SU-DHL-6 (cell line): Measurements from ENCODE around the gene COPG1.

Experiments used
- H2AFZ ChIP-seq: fragments of 200-600 bp; sonication (generic); 2 replicates; pipeline ENCODE4 v1.6.1; 2014; ENCODE audit warnings: low read depth, mild to moderate bottlenecking, moderate library complexity, mixed read lengths, antibody characterized with exemption, low read length; ENCODE audit not compliant: severe bottlenecking
- H3F3A ChIP-seq: fragments of 200-600 bp; shearing (Covaris generic); 2 replicates; pipeline ENCODE4 v1.6.0; 2016; ENCODE audit warnings: antibody characterized with exemption, mild to moderate bottlenecking; ENCODE audit not compliant: insufficient read depth
- H3K27ac ChIP-seq: fragments of 200-600 bp; sonication (generic); 2 replicates; pipeline ENCODE4 v1.5.1; 2016; ENCODE audit warnings: low read depth, mild to moderate bottlenecking, low read length, moderate library complexity, mixed read lengths
- H3K27me3 ChIP-seq: fragments of 200-600 bp; sonication (generic), shearing (Covaris generic); 2 replicates; pipeline ENCODE4 v1.6.0; 2014; ENCODE audit warnings: mild to moderate bottlenecking, low read length
- H3K36me3 ChIP-seq: fragments of 200-600 bp; sonication (generic); 2 replicates; pipeline ENCODE4 v1.6.1; 2014; ENCODE audit warnings: mild to moderate bottlenecking, low read length, mixed read lengths
- H3K4me2 ChIP-seq: fragments of 300-600, 200-600 bp; shearing (Covaris generic), sonication (generic); 2 replicates; pipeline ENCODE4 v1.6.0; 2014; ENCODE audit warnings: low read length, low read depth, mild to moderate bottlenecking; ENCODE audit not compliant: poor library complexity, severe bottlenecking
- H3K4me3 ChIP-seq: fragments of 200-600 bp; sonication (generic); 2 replicates; pipeline ENCODE4 v1.5.1; 2014; ENCODE audit warnings: antibody characterized with exemption, low read length, mild to moderate bottlenecking, mixed read lengths; ENCODE audit not compliant: insufficient read depth, poor library complexity, severe bottlenecking
- H3K79me2 ChIP-seq: fragments of 200-600 bp; sonication (generic); 2 replicates; pipeline ENCODE4 v1.6.1; 2014; ENCODE audit warnings: mild to moderate bottlenecking, low read length, moderate library complexity; ENCODE audit not compliant: insufficient read depth
- H3K9ac ChIP-seq: fragments of 200-600 bp; sonication (generic); 2 replicates; pipeline ENCODE4 v1.7.0; 2014; ENCODE audit warnings: mild to moderate bottlenecking, low read length
- H3K9me2 ChIP-seq: fragments of 200-600 bp; sonication (generic); replicated peaks from 2 replicates; pipeline ENCODE4 v1.6.1; 2014; ENCODE audit warnings: low read length; ENCODE audit not compliant: insufficient read depth
- H3K9me3 ChIP-seq: fragments of 200-600 bp; sonication (generic); 2 replicates; pipeline ENCODE4 v1.6.1; 2014; ENCODE audit warnings: low read length, mixed read lengths; ENCODE audit not compliant: insufficient read depth
- H4K20me1 ChIP-seq: fragments of 200-600 bp; sonication (generic); 2 replicates; pipeline ENCODE4 v1.6.1; 2014; ENCODE audit warnings: low read depth, mild to moderate bottlenecking, antibody characterized with exemption, low read length, moderate library complexity, mixed read lengths
- EZH2phosphoT487 ChIP-seq: fragments of 200-600 bp; sonication (generic), shearing (Covaris generic); conservative IDR thresholded peaks from 2 replicates; pipeline ENCODE4 v1.6.1; 2018; ENCODE audit warnings: mild to moderate bottlenecking, antibody characterized with exemption, low read length, moderate library complexity, mixed read lengths
- TF ChIP-seq, protein P1 (sequence below): fragments of 200-600 bp; sonication (generic); IDR thresholded peaks from one replicate; pipeline ENCODE4 v1.5.1; 2017; ENCODE audit warnings: antibody characterized with exemption, mild to moderate bottlenecking, low read length, moderate library complexity; ENCODE audit not compliant: insufficient read depth, poor library complexity, severe bottlenecking

The COPG1 gene

DNA sequence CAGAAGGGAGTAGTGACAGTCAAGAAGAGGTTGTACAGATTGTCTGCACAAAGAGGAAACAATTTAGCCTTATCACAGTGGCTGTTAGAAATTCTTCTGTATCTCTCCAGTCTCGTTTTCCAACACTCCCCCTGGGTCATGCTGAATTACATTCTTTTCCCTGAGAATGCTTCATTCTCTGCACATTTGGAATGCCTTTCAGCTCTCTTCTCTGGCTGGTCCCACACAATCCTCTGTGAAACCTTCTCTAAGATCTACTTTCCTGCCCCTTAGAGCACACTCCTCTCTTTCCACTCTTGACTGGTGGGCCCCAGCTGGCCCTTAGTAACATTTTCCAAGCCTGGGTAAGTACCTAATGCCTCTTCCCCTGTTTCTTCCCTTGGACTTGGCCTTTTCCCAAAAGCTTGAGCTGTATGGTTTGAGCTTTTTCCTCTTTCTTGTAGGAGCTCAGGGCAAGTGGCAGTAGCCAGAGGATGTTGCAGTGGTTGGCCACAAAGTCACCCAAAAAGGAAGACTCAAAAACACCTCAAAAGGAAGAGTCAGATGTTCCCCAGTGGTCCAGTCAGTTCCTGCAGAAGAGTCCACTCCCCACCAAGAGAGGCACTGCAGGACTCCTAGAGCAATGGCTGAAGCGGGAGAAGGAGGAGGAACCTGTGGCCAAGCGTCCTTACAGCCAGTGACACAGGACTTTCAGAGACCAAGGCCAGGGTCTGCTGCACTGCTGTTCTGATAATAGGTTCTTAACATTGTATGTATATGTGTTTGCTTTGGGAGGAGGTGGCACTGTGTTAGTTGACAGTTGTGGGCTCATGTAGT is 54.9 kb downstream of the COPG1 start:
- Histone ChIP-seq H3K9me2 (no peaks in the 10 kb centered on the region), H3K27ac (no peak overlapping the region), H2AFZ (no peak overlapping the region), H3K9me3 (no peaks in the 10 kb centered on the region), H3K9ac (no peak overlapping the region), H3K36me3 (peaks cover 7% of the 10 kb centered on the region), H4K20me1 (no peaks in the 10 kb centered on the region), H3K79me2 (no peaks in the 10 kb centered on the region), H3K4me2 (no peak overlapping the region), H3K4me3 (no peak overlapping the region), H3K27me3 (no peaks in the 10 kb centered on the region), H3F3A (0 out of 2 replicates have a peak, but pooled peaks cover 2% of the 10 kb centered on the region)
- TF ChIP-seq, protein P1, sequence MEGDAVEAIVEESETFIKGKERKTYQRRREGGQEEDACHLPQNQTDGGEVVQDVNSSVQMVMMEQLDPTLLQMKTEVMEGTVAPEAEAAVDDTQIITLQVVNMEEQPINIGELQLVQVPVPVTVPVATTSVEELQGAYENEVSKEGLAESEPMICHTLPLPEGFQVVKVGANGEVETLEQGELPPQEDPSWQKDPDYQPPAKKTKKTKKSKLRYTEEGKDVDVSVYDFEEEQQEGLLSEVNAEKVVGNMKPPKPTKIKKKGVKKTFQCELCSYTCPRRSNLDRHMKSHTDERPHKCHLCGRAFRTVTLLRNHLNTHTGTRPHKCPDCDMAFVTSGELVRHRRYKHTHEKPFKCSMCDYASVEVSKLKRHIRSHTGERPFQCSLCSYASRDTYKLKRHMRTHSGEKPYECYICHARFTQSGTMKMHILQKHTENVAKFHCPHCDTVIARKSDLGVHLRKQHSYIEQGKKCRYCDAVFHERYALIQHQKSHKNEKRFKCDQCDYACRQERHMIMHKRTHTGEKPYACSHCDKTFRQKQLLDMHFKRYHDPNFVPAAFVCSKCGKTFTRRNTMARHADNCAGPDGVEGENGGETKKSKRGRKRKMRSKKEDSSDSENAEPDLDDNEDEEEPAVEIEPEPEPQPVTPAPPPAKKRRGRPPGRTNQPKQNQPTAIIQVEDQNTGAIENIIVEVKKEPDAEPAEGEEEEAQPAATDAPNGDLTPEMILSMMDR, result no peak
- no peak for TF ChIP-seq EZH2phosphoT487

DNA sequence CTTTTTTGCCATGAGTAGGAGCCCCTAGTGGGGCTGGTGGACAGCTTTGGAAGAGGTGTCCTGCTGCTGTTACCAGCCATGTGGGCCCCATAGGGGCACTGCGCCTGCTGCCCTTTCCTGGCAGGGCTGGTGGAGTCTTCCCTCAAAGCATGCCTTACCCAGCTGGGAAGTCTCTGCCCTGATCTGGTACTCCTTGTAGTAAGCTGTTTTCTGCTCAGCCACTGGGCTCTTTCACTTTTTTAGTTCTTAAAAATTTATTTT is 55.5 kb downstream of the COPG1 start:
- Histone ChIP-seq H3K79me2 (no peaks in the 10 kb centered on the region), H3F3A (0 out of 2 replicates have a peak, but pooled peaks cover 2% of the 10 kb centered on the region), H3K36me3 (peaks cover 7% of the 10 kb centered on the region), H3K27me3 (no peaks in the 10 kb centered on the region), H2AFZ (no peak overlapping the region), H3K9ac (no peak overlapping the region), H3K9me2 (no peaks in the 10 kb centered on the region), H4K20me1 (no peaks in the 10 kb centered on the region), H3K9me3 (no peaks in the 10 kb centered on the region), H3K4me3 (no peak overlapping the region), H3K4me2 (no peak overlapping the region), H3K27ac (no peak overlapping the region)
- TF ChIP-seq EZH2phosphoT487, result no peak
- TF ChIP-seq, protein P1, result no peak

DNA sequence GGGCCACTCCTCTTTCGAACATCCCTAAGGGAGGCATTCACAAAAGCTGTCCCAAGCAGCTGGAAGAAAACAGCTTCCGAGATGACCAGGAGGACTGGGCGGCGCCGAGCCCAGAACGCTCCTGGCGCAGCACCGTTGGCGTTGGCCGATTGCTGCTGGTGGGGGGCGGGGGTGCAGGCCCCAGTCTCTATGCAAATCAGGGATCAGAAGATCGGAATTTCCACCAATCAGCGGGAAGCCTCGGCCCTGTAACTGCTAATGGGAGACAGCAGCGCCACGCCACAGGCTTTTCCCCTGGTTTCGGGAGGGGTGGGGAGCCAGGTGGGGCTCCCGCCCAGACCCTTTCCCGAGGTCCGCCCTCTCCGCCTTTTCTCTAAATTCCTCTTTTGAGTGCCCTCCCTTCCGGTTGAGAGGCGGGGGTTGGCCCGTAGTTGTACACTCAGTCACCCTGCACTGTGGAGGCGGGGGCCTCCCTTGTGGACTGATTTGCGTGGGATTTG is 56.2 kb downstream of the COPG1 start:
- no peak overlapping the region for H3K4me2 ChIP-seq
- no peaks in the 10 kb centered on the region for H3K9me3 ChIP-seq
- no peak for TF ChIP-seq EZH2phosphoT487
- TF ChIP-seq, protein P1, result no peak
- no peaks in the 10 kb centered on the region for H4K20me1 ChIP-seq
- H2AFZ ChIP-seq, result no peak overlapping the region
- 0 out of 2 replicates have a peak, but pooled peaks cover 2% of the 10 kb centered on the region for H3F3A ChIP-seq
- H3K79me2 ChIP-seq, result no peaks in the 10 kb centered on the region
- H3K36me3 ChIP-seq, result peaks cover 7% of the 10 kb centered on the region
- H3K27me3 ChIP-seq, result no peaks in the 10 kb centered on the region
- H3K27ac ChIP-seq, result no peak overlapping the region
- no peak overlapping the region for H3K9ac ChIP-seq
- no peaks in the 10 kb centered on the region for H3K9me2 ChIP-seq
- no peak overlapping the region for H3K4me3 ChIP-seq
